Inflammatory macrophage treated with lipopolysaccharide for 1 hour (primary cell): ENCODE results near the gene OR52E6.

Source experiments
- DNase-seq, 2 donors: peaks; one replicate each; pipeline ENCODE4 v3.0.0-alpha.2; 2020 to 2022

Gene OR52E6

DNA sequence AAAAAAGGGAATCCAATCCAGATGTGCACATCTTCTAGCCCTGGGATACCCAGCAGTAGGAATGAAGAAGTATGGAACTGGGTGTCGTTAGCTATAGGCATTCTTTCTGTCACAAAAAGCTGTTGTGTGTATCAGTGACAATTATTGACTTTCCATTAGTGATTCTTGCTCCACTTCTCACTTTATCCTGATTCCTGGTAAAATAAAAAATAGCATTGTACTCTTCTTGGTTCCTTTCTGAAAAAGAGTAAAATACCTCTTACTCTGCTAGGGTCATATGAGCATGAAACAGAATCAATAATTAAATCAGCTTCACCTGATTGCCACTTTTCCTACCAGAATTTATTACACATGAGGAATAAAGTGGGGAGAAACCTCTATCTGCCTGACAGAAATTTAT, at the start of gene OR52E6:
Gene OR52E6, minus strand, starts transcription at position 101 of the 400 bp plus-strand sequence. Its CDS starts 0 bp downstream, at position 101.
- DNase-seq: no peak

DNA sequence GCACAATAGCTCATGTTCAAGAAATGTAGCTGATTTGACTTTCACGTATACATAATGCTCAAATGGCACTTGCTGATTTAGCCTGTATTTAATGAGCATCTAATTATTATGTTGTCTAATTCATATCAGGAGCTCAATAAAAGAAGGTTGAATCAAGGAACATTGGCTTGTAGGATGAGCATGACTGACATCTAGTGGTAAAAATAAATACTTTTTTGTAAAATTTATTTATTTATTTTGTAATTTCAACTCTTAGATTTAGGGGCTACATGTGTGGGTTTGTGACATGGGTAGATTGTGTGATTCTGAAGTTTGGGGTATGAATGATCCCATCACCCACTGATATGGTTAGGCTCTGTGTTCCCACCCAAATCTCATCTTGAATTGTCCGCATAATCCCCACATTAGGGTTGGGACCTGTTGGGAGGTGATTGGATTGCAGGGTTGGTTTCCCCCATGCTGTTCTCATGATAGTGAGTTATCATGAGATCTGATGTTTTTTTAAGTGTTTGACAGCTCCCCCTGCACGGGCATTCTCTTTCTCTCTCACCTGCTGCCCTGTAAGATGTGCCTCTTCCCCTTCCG, 49.6 kb upstream of the OR52E6 start:
- DNase-seq: peak; percentile 6 to 37

DNA sequence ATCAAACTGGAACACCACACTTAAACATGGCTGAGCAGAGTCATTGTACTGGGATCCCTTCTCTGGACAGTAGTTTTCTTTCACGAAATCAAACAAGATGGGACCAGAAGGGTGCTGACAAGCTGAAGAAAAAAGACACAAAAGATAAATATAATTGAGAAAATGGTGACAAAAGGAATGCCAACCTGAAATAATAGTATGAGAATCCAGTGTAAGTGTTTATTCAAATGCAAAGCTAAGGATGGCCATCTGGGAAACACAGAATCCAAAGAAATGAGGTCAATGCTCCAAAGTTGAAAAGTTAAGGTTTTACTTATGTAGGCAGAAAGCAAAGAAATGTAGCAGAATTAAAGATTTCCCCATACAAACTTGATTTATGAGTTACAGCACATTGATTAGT, 46.0 kb upstream of the OR52E6 start:
- no peak for DNase-seq

DNA sequence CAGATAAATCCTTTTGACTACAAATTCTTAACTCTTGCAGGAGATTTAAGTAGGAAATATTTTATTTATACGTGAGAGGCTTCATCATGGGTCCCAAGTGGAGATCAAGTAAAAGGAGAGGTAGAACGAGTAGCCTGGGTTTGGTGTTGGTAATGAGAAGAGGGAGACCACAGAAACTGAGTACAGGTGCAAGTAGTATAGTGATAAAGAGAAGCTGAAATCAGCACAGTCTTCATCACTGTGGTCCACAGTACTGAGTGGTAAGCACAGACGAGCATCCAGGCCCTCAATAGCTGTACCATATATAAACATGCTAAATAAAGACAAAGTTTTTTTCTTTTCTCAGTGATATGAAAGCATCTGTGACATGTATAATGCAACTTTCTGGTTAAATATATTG, 45.5 kb upstream of the OR52E6 start:
- no peak for DNase-seq

DNA sequence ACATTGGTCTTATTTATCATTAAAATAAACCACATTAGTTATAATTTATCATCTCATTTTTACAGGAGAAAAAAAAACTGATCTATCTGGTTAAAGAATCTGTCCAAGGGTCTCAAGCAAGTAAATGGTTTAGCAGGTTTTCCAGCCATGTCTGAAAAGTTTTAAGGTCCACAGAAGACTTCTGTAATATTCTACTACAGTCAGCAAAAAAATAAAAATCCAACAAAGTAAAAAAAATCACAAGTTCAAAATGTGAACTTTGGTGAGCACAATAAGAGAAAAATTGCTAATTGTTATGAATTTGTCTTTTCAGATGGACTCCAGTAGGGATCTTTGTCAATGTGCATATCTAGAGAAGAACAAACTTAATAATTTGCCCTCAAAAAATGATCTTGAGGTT, 40.1 kb upstream of the OR52E6 start:
- no peak for DNase-seq

DNA sequence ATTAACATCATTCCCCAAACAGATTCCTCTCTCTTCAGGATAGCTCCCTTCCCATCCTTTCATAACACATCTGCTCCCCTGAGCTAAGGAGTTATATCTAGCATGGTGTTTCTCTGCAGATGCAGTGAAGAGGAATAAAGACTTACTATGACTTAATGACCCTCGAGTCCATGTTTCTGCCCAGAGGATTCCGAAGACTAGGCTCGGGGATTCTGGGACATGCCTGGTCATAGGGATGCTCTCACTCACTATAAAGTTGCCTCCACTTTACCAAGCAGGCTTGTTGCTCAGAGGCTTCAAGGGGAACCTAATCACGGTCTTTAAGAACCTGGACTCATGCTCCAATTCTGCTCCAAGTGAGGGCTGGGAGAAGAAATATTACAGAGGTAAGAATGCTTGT, 38.6 kb upstream of the OR52E6 start, which contains the start of gene OR52E4:
Gene OR52E4, plus strand, starts transcription at position 301 of the 400 bp plus-strand sequence. CDS start 3,664 bp downstream, outside the sequence.
- no peak for DNase-seq

DNA sequence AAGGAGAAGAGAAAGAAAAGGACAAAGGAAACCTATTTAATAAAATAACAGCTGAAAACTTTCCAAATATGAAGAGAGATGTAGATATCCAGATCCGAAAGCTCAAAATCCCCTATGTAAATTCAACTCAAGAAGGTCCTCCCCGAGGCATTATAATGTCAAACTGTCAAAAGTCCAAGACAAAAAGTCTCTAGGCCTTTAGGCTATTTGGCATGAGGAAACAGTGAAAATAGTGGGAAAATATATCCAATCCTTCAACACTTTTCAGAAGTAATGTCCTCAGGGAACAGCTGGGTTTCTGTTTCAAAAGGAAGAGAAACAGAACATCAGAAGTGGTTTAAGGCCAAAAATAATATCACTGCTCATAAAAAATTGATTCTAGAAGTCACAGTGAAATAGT, 36.9 kb upstream of the OR52E6 start:
- DNase-seq: no peak

DNA sequence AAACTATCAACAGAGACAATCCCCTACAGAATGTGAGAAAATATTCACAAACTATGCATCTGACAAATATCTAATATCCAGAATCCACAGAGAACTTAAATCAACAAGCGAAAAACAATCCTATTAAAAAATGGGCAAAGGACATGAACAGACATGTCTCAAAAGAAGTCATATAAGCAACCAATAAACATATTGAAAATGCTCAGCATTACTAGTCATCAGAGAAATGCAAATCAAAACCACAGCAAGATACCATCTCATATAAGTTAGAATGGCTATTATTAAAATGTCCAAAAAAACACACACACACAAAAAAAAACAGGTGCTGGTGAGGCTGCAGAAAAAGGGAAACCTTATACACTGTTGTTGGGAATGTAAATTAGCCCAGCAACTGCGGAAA, 24.1 kb upstream of the OR52E6 start:
- no peak for DNase-seq

DNA sequence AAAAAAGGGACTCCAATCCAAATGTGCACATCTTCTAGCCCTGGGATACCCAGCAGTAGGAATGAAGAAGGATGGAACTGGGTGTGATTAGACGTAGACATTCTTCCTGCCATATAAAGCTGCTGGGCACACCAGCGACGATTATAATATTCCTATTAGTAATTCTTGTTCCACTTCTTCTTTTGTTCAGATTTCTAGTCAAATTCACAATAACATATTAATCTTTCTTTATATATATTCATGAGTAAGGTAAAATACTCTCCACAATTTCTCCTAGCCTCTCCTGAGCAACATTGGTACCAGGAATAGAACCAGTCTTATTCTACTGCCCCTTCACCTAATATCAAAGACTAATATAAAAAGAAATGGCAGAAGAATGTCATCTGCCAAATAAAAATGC, 15.9 kb upstream of the OR52E6 start, which contains the start of gene OR52E8:
Gene OR52E8, minus strand, starts transcription at position 101 of the 400 bp plus-strand sequence. Its CDS starts 0 bp downstream, at position 101.
- DNase-seq: no peak

DNA sequence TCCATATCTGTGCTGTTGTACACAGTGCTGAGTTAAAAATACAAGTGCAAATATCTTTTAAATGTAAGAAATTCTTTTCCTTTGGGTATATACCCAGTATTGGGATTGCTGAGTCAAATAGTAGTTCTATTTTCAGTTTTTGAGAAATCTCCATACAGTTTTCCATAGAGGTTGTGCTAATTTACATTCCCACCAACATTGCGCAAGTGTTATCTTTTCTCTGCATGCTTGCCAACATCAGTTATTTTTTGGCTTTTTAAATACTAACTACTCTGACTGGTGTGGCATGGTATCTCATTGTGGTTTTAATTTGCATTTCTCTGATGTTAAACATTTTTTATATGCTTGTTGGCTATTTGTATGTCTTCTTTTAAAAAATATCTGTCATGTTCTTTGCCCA, 9.3 kb upstream of the OR52E6 start:
- DNase-seq: no peak

DNA sequence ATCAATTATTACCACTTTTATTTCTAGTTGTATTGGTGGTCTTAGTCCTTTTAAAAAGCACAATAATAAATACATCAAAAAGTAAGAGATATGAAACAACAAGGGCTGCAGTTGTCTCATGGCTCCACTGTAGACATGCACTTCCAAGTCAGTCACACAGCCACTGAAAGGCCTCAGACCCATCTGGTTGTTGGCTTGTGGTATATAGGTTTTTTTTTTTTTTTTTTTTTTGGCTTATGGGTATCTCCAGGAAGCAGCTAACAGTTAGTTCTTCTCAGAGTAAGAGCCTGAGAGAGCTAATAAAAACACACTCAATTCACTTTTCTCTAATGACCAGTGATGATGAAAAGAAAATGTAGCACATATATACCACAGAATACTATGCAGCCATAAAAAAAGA, 6.0 kb upstream of the OR52E6 start:
- DNase-seq: no peak

DNA sequence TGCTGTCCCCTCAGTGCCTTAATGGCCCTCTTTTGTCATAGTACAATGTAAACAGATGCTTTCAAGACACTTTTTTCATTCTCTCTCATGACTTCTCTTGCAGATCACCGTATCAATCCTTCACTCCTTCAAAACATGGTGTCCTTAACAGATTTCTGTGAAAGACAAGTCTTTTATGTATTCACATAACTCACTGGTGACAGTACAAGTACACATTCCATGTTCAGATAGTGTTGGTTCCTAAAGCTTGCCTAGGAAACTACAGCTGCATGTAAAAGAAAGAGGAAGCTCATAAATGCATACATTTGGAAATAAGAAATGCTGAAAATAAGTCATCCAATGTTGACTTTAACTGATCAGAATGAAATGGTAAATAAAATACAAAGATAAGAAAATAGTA, 5.0 kb upstream of the OR52E6 start:
- DNase-seq: no peak

DNA sequence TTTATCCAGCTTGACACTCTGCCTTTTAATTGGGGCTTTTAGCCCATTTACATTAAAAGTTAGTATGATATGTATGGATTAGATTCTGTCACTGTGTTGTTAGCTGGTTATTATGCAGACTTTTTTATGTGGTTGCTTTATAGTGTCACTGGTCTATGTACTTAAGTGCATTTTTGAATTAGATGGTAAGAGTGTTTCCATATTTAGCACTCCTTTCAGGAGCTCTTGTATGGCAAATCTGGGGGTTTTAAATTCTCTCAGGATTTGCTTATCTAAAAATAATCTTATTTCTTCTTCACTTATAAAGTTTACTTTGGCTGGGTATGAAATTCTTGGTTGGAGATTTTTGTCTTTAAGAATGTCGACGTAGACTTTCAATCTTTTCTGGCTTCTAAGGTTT, 4.0 kb downstream of the OR52E6 start:
- no peak for DNase-seq

DNA sequence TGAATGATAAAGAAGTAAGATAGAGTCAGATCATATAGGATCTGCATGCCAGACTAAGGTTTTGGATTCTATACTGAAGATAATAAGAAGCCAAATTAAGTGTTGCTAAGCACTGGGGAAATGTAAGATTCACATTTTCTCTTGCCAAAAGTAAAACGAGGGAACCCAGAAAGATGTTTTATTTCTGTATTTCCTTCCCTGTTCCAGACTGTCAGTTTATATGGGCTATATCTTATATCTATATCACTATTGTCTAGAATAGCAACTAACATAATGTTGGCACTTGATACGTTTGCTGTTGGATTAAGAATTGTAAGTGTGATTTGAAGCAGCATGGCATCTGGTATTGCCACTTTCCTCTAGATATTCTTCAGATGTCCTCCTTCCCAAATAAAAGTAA, 8.3 kb downstream of the OR52E6 start:
- DNase-seq: no peak

DNA sequence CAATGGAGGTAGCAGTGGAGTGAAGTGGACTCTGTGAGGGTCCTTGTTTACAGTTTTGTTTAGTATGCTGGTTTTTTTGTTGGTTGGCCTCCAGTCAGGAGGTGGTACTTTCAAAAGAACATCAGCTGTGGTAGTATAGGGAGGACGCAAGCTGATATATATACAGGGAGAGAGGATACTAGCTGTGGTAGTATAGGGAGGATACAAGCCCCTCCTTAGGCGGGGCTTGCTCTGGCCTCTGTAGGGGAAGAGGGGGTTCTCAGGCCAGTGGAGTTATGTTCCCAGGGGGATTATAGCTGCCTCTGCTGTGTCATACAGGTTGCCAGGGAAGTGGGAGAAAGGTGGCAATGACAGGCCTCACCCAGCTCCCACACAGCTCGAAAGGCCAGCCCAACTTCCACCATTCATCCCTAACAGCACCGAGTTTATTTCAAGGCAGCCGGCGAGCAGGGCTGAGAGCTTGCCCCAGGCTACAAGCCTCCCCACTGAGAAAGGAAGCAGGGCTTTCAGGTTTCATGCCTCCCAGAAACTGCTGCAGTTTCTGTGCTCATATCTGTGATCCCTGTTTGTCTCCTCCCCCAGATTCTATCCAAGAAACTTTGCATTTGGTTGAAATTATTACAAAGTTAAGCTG, 10.4 kb downstream of the OR52E6 start:
- DNase-seq: no peak

DNA sequence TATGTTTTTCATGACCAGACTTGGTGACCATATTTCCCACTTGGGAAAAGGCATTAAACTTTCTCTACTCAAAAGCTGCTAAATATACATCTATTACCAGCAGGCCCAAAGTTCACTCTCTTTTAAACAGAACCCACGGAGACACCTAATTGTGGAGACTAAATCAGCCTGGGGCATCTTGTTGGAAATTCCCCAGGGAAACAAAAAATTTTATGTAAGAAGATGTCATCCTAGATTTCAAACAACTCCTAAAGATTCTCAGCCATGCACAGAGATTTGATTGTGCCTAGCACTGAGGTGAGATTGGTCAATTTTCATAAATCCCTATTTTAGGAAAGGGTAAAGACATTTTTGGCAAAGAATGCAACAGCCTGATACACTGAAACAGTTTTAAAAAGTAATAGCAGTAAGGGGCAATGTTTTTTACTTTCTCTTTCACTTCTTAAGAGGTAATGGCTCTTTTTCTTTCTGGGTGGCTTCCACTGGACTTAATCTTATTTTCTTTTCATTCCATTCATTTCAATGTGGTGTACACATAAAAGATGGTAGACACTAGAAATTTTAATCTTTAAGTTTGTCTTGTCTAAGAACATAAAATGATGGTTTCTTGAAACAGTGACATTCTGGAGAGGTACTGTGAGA, 23.3 kb downstream of the OR52E6 start:
- DNase-seq: peak; percentile 12 to 29

DNA sequence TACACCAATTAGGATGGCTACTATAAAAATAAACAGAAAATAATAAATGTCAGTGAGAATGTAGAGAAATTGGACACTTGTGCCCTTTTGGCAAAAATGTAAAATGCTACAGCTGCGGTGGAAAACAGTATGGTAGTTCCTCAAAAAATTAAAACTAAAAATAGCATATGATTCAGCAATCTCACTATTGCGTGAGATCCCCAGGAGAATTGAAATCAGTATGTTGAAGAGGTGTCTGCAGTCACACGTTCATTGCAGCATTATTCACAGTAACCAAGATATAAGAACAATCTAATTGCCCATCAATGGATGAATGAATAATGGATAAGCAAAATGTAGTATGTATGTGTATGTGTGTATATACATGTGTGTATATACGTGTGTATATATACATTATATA, 26.2 kb downstream of the OR52E6 start:
- DNase-seq: peak; percentile 79 to 84

DNA sequence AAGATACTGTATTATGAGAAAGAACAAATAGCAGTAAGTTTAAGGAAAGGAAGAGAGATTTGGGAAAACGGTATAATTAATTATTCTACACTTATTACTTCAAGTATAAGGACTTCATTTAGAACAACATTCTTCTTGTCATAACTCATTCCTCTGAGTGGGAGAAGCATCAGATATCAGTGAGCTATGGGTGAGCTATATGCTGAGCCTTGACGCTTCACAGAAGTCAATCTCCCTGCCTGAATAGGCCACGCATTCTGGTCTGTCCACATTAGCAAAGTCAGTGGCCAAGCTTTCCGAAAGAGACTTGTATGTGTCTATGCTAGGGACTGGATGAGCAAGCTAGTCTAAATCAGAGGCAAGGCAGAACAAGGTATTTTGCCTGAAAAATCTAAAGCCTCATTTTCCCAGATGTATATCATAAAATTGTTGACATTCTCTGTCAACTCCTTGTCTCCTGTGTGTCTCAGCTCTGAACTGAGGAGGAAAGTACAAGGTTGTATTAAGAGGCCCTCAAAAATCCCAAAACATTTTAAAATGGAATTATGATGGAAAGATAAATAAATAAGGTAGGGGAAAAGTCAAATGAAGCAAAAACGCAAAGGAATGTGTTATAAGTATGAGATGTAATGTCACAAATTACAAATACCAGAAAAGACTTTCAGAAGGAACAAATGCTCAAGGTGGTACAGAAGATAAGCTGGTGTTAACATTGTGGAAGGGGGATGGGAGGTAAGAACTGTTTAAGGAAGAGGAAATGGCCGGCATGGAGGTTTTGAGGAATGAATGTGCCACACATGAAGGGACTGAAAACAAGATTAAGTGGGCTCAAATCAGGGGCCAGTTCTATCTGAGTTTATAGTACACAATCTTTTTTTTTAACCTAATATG, 31.5 kb downstream of the OR52E6 start:
- DNase-seq: no peak

DNA sequence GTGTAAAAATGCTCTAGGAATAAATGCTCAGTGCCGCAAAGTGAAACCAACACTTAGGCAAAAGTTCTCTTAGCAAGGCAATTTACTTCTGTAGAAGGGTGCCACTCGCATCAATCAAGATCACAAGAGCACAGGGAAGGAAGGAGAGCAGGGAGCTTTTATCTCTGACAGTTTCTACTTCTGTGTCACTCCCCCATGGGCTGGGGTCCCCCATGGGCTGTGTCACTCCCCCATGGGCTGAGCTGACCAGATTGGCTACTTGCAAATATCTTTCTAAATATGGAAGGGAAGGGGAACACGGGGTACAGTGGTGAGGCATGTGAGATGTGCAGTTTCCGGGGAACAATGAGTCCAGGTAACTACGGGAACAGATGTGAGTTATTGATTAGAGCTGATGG, 32.6 kb downstream of the OR52E6 start:
- DNase-seq: peak in 1 of 2 donors; percentile 16

DNA sequence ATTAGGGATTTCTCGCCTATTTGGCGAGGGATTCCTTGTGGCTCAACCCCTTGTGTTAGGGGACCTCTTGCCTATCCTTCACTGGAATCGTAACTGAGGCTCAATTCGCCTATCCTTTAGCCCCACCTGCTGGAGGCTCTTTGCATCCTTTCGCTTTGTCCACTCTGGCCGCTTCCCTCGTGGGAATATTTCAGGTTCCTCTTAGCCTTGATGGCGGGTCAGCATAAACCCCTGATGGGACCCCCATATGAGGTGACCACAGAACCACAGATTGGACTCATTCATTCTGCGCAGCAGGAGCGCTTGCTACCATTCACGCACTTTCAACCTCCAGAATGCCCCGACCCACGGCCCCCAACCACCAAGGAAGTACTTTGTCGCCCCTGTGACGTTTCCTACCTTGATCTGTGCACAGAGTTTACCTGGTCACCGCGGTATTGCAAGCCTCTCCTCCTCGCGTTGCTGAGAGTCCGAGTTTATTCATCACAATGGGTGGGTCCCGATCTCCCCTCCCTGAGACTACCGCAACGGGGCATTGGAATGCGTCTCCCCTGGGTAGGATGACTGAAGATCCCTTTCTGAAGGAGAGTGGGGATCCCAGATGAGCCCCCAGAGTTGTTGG, 33.1 kb downstream of the OR52E6 start, which contains the start of gene OR52N2:
Gene OR52N2, plus strand, starts transcription at position 425 of the 622 bp plus-strand sequence. CDS start 11,412 bp downstream, outside the sequence.
- peak; percentile 68 to 96 for DNase-seq

DNA sequence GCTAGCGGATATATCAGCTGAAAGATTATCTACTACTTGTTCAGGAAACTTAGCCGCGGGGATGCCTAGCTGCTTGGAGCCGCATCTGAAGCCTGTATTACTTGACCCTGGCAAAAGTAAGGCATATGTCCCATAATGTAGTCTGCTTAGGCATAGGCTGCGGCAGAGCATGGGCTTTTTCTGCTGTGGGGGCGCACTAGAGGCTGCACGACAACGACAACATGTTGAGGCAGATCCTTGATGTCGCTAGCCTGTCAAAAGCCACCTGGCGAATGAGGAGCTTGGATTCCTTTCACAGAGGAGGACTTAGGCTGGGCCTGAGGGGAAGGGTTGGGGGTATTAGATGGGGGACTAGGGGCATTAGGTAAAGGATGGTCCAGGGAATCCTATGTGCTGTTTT, 34.1 kb downstream of the OR52E6 start:
- DNase-seq: no peak

DNA sequence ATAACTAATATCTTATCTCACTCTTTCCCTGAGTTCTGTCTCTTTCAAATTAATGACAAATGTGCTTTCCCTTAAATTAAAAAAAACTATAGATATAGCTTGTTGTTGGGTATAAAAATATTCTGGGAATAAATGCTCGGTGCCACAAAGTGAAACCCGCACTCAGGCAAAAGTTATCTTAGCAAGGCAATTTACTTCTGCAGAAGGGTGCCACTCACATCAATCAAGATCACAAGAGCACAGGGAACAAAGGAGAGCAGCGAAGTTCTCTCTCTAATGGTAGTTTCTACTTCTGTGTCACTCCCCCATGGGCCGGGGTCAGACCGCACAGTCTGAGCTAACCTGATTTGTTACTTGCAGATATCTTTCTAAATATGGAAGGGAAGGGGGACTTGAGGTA, 37.7 kb downstream of the OR52E6 start:
- DNase-seq: no peak

DNA sequence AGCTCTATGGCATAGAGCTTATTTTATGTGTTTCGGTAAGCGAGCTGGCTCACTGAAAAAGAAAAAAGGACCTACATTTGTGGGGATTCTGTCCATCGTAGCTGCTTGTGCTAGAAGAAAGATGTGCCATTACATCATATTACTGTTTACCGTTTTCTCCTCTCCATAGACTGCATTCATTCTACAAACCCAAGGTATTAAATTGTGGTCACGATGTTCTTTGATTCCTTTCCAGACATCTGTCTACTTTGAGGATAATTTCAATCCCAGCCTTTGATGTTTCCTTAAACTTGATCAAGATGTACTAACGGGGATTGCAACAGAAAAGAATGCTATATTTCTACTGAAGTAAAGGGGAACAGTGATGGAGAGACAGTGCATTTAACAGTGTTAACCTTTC, 45.2 kb downstream of the OR52E6 start:
- DNase-seq: no peak
